BJ (cell line): Measurements from ENCODE around the gene QRSL1. TPM values are rescaled to one million over a fixed set of nuclear protein-coding genes. Genes with fewer than 3 reads are reported as not detected.

Experiments used
- CTCF ChIA-PET: fragments of 350-600 bp; formaldehyde crosslinking; extraction: SDS; loops from one replicate; lab custom pipeline; 2021; ENCODE audit warnings: antibody characterized with exemption, inconsistent platforms; lab: Yijun Ruan, JAX
- POLR2A ChIA-PET: fragments of 300-600 bp; sonication (Branson Sonifier 250); formaldehyde crosslinking; extraction: SDS; loops from one replicate; lab custom pipeline; 2021; ENCODE audit warnings: antibody characterized with exemption; lab: Charles Lee
- DNase-seq: peaks from one replicate; pipeline ENCODE4 v3.0.0-alpha.2; 2011; ENCODE audit warnings: low read depth
- H3K27me3 ChIP-seq: 2 replicates; pipeline ENCODE4 v1.6.0; 2011; ENCODE audit warnings: low read length; ENCODE audit not compliant: control insufficient read depth, insufficient read depth
- H3K36me3 ChIP-seq: 2 replicates; pipeline ENCODE4 v1.5.1; 2011; ENCODE audit warnings: low read length; ENCODE audit not compliant: control insufficient read depth, insufficient read depth
- H3K4me3 ChIP-seq: 2 replicates; pipeline ENCODE4 v1.5.1; 2011; ENCODE audit warnings: low read depth, mild to moderate bottlenecking, control low read depth, low read length
- polyA plus RNA-seq: library from polyadenylated mRNA; depleted of rRNA; stranded (reverse); fragments of >200 nt; gene quantifications from 2 replicates; pipeline ENCODE4 v1.2.3, GENCODE V29; 2011
- TF ChIP-seq, protein P1 (sequence below): IDR thresholded peaks from 2 replicates; pipeline ENCODE4 v1.5.1; 2011; ENCODE audit warnings: low read depth, mild to moderate bottlenecking, control low read depth, inconsistent platforms, low read length, moderate library complexity; ENCODE audit not compliant: insufficient read depth

Gene QRSL1
- polyA plus RNA-seq, 1 experiment = 7.5 TPM

DNA sequence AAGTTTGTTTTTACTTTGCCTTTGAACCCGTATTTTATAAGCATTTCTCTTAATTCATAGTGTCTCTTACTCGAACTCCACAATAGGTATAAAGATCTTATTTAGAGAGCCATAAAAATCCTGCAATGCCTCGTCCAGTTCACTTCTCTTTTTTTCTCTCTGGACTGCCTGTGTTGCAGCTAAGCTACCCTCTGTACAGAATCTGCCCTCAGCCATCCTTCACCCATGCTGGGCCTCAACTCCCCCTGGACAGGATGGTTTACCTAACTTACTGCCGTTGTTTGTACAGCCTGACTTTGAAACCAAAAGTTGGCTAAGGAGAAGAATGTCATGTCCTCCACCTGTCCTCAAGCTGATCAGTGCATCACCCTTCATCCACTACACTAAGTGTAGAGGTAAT, 10.4 kb downstream of the QRSL1 start:
- TF ChIP-seq, protein P1, sequence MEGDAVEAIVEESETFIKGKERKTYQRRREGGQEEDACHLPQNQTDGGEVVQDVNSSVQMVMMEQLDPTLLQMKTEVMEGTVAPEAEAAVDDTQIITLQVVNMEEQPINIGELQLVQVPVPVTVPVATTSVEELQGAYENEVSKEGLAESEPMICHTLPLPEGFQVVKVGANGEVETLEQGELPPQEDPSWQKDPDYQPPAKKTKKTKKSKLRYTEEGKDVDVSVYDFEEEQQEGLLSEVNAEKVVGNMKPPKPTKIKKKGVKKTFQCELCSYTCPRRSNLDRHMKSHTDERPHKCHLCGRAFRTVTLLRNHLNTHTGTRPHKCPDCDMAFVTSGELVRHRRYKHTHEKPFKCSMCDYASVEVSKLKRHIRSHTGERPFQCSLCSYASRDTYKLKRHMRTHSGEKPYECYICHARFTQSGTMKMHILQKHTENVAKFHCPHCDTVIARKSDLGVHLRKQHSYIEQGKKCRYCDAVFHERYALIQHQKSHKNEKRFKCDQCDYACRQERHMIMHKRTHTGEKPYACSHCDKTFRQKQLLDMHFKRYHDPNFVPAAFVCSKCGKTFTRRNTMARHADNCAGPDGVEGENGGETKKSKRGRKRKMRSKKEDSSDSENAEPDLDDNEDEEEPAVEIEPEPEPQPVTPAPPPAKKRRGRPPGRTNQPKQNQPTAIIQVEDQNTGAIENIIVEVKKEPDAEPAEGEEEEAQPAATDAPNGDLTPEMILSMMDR = no peak
- CTCF ChIA-PET = no interaction called here
- no peak for DNase-seq

DNA sequence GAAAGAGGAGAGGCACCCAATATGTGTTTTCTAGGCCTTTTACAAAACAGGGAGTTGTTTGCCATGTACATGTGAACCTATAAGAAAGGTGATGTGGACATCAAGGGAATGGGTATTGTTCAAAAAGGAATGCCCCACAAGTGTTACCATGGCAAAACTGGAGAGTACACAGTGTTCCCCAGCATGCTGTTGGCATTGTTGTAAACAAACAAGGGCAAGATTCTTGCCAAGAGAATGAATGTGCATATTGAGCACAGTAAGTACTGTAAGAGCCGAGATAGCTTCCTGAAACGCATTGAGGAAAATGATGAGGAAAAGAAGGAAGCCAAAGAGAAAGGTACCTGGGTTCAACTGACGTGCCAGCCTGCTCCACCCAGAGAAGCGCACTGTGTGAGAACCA, 13.1 kb downstream of the QRSL1 start:
- POLR2A ChIA-PET = interaction anchor here (0.5 kb wide), 1 partner anchor 178 kb away, joined by 3 read pairs; no protein-coding TSS in a partner anchor
- CTCF ChIA-PET = interaction anchor here (0.5 kb wide), 1 partner anchor 1935 kb away, joined by 3 read pairs; no protein-coding TSS in a partner anchor

More for the DNA sequence above, 10.4 kb downstream of the QRSL1 start:
- POLR2A ChIA-PET = no interaction called here
- H3K36me3 ChIP-seq = peaks cover 2% of the 10 kb centered on the region
- no peak overlapping the region for H3K4me3 ChIP-seq
- H3K27me3 ChIP-seq = no peaks in the 10 kb centered on the region

DNA sequence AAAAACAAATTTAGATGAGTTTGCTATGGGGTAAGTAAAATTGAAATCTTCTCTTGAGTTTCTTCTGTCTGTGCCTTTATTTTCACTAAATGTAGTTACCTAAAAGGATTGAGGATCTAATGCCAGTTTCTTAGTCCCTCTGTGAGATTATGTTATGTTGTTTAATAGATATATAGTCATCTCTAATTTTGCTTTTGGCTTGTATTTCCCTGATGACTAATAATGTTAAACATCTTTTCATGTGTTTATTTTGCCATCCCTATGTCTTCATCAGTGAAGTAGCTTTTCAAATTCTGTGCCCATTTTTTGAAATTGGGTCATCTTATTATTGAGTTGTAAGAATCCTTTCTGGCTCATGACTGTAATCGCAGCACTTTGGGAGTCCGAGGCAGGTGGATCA, 13.7 kb downstream of the QRSL1 start:
- TF ChIP-seq, protein P1 = no peak
- ChIA-PET POLR2A (interaction anchor here (0.5 kb wide), 1 partner anchor 177 kb away, joined by 3 read pairs; no protein-coding TSS in a partner anchor), CTCF (interaction anchor here (0.5 kb wide), 1 partner anchor 1934 kb away, joined by 3 read pairs; no protein-coding TSS in a partner anchor)
- no peak for DNase-seq
- no peak overlapping the region for H3K4me3 ChIP-seq
- H3K36me3 ChIP-seq = peaks cover 2% of the 10 kb centered on the region
- H3K27me3 ChIP-seq = no peaks in the 10 kb centered on the region

More for the DNA sequence above, 13.1 kb downstream of the QRSL1 start:
- no peak for DNase-seq
- H3K27me3 ChIP-seq = no peaks in the 10 kb centered on the region
- H3K4me3 ChIP-seq = no peak overlapping the region
- peaks cover 2% of the 10 kb centered on the region for H3K36me3 ChIP-seq
- TF ChIP-seq, protein P1 = no peak

DNA sequence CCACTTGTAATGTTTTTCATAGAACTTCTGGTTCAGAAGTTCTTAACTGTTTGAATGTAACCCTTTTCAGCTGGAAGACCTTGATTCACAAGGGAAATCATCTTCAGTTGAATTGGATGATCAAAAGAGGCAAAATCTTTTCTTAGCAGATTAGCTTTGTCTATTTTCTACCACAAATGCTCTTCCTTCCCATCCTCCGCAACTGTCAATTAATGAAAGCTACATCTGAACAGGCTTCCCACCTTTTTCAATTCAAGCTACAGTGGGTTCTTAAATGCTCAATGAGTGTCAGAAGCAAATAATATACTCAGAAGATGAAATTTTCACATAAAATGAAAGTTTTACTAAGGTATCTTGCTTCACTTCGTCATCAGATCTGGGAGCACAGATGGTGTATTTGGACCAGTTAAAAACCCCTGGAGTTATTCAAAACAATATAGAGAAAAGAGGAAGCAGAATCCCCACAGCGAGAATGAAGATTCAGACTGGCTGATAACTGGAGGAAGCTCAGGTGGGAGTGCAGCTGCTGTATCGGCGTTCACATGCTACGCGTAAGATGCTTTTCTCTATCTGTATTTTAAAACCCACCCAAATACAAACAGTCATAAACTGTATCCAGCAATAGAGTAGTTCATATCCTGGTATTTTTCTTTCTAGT, 19.4 kb downstream of the QRSL1 start:
- no peaks in the 10 kb centered on the region for H3K27me3 ChIP-seq
- ChIA-PET POLR2A (no interaction called here), CTCF (no interaction called here)
- no peak for DNase-seq
- TF ChIP-seq, protein P1 = no peak
- H3K36me3 ChIP-seq = peaks cover 2% of the 10 kb centered on the region
- H3K4me3 ChIP-seq = no peak overlapping the region

DNA sequence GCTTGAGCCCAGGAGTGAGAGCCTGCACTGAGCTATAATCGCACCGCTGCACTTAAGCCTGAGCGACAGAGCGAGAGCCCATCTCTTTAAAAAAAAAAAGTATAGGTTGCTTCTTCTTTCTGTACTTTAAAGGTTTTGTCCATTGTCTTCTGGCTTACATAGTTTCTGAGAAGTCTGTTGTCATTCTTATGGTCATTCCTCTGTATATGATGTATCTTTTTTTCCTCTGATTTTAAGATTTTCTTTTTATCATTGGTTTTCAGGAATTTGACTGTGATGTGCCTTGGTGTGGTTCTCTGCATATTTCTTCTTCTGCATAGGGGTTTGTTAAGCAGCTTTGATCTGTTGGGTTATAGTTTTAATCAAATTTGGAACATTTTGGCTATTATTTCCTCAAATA, 29.1 kb downstream of the QRSL1 start:
- Histone ChIP-seq H3K4me3 (no peak overlapping the region), H3K27me3 (no peaks in the 10 kb centered on the region), H3K36me3 (peaks cover 6% of the 10 kb centered on the region)
- ChIA-PET POLR2A (no interaction called here), CTCF (no interaction called here)
- DNase-seq = no peak
- TF ChIP-seq, protein P1 = no peak
